CD4-positive, alpha-beta T cell (primary cell): ENCODE results near the gene USP35. TPM values are rescaled to one million over a fixed set of nuclear protein-coding genes. Genes with fewer than 3 reads are reported as not detected.
"Not testable (repeated sequence)": the region's sequence is repeated elsewhere in the genome, so short reads cannot be mapped to it uniquely, and the experiment has no call there.

Source experiments
- ATAC-seq: fragments of 200-7000 bp; cut with Tn5 transposase; one replicate; pipeline ENCODE4 v1.10.0; 2022; ENCODE audit warnings: mild to moderate bottlenecking; ENCODE audit not compliant: poor library complexity
- CTCF ChIA-PET: fragments of 350-600 bp; sonication (Branson Sonifier 250); formaldehyde crosslinking; loops from one replicate; lab custom pipeline; 2021; ENCODE audit warnings: antibody characterized with exemption, inconsistent platforms; lab: Charles Lee
- POLR2A ChIA-PET: fragments of 350-600 bp; sonication (Branson Sonifier 250); formaldehyde crosslinking; loops from one replicate; lab custom pipeline; 2021; ENCODE audit warnings: antibody characterized with exemption, inconsistent platforms; lab: Charles Lee
- DNase-seq, 14 experiments: peaks; one replicate each; pipeline ENCODE4 v3.0.0-alpha.2; 2013 to 2020; ENCODE audit warnings: mixed read lengths in 2 of 14
- H3K27ac ChIP-seq, 2 donors: one replicate each; pipeline versions ENCODE4 v1.5.1 to v1.7.0; 2013; ENCODE audit warnings: low read length in 2 of 2, low read depth in 1 of 2, mild to moderate bottlenecking in 1 of 2
- H3K27me3 ChIP-seq, 2 experiments: 1 replicate in 1 of 2; 2 replicates in 1 of 2; pipeline versions ENCODE4 v1.6.1 to v1.7.0; 2013; ENCODE audit warnings: low read length in 2 of 2, control low read depth in 1 of 2, mild to moderate bottlenecking in 1 of 2, moderate library complexity in 1 of 2; ENCODE audit not compliant: insufficient read depth in 2 of 2, control insufficient read depth in 1 of 2
- H3K36me3 ChIP-seq: one replicate; pipeline ENCODE4 v1.6.1; 2013; ENCODE audit warnings: low read length, control low read depth; ENCODE audit not compliant: insufficient read depth
- H3K4me1 ChIP-seq: one replicate; pipeline ENCODE4 v1.6.1; 2013; ENCODE audit warnings: low read length, control low read depth; ENCODE audit not compliant: insufficient read depth
- H3K4me3 ChIP-seq: one replicate; pipeline ENCODE4 v1.5.1; 2013; ENCODE audit warnings: mild to moderate bottlenecking, low read length, moderate library complexity
- H3K9me3 ChIP-seq, 2 experiments: 1 replicate in 1 of 2; 2 replicates in 1 of 2; pipeline versions ENCODE4 v1.6.1 to v1.7.0; 2013; ENCODE audit warnings: low read length in 2 of 2, mild to moderate bottlenecking in 2 of 2, control low read depth in 1 of 2, moderate library complexity in 1 of 2; ENCODE audit not compliant: control insufficient read depth in 1 of 2, insufficient read depth in 1 of 2
- H3K27ac Mint-ChIP-seq: one replicate; pipeline ENCODE4 v1.8.0; 2020; ENCODE audit warnings: mixed read lengths
- H3K27me3 Mint-ChIP-seq: one replicate; pipeline ENCODE4 v1.8.0; 2021; ENCODE audit warnings: mixed read lengths
- H3K36me3 Mint-ChIP-seq: one replicate; pipeline ENCODE4 v1.8.0; 2021; ENCODE audit warnings: low read depth, mixed read lengths
- H3K4me1 Mint-ChIP-seq: one replicate; pipeline ENCODE4 v1.8.0; 2021; ENCODE audit warnings: low read depth, mixed read lengths
- H3K4me3 Mint-ChIP-seq: one replicate; pipeline ENCODE4 v1.8.0; 2020; ENCODE audit warnings: mild to moderate bottlenecking, mixed read lengths
- H3K9me3 Mint-ChIP-seq: one replicate; pipeline ENCODE4 v1.8.0; 2020; ENCODE audit warnings: mixed read lengths
- intact Hi-C, 2 experiments: fragments of 100-400 bp; cut with DNase I in 1 of 2; cut with micrococcal nuclease in 1 of 2; formaldehyde crosslinking; loops; one replicate each; pipeline versions ENCODE4 v1.15.1 to v1.9.0; 2023 to 2025; cut with DNase I, micrococcal nuclease
- total RNA-seq, 174 experiments: library from RNA in 2 of 174; stranded (reverse) in 2 of 174; gene quantifications; one replicate each; pipeline ENCODE4 v1.2.3 and lab custom pipeline; 2021 to 2026
- TF ChIP-seq, protein P1 (sequence below): fragments of 200-600 bp; IDR thresholded peaks from one replicate; pipeline ENCODE4 v1.8.0; 2022; ENCODE audit warnings: antibody characterized with exemption, mild to moderate bottlenecking

The USP35 gene
- total RNA-seq, 2 experiments from 2014 or later, result 29.2 to 33.1 TPM

GRCh38 chr11:78229106-78229505 is 40.4 kb downstream of the USP35 start:
- Mint-ChIP-seq H3K27me3 (no peaks in the 10 kb centered on the region), H3K4me3 (no peak overlapping the region), H3K9me3 (no peaks in the 10 kb centered on the region), H3K36me3 (no peaks in the 10 kb centered on the region), H3K4me1 (peaks cover 9% of the 10 kb centered on the region), H3K27ac (no peak overlapping the region)
- H3K36me3 ChIP-seq, result peaks cover 3% of the 10 kb centered on the region
- TF ChIP-seq, protein P1, sequence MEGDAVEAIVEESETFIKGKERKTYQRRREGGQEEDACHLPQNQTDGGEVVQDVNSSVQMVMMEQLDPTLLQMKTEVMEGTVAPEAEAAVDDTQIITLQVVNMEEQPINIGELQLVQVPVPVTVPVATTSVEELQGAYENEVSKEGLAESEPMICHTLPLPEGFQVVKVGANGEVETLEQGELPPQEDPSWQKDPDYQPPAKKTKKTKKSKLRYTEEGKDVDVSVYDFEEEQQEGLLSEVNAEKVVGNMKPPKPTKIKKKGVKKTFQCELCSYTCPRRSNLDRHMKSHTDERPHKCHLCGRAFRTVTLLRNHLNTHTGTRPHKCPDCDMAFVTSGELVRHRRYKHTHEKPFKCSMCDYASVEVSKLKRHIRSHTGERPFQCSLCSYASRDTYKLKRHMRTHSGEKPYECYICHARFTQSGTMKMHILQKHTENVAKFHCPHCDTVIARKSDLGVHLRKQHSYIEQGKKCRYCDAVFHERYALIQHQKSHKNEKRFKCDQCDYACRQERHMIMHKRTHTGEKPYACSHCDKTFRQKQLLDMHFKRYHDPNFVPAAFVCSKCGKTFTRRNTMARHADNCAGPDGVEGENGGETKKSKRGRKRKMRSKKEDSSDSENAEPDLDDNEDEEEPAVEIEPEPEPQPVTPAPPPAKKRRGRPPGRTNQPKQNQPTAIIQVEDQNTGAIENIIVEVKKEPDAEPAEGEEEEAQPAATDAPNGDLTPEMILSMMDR, result no peak
- intact Hi-C loops, result no loop called here
- ChIA-PET CTCF (interaction anchor here (1.3 to 1.6 kb wide), 2 partner anchors 17 to 79 kb away, joined by 3 to 6 read pairs; no protein-coding TSS in a partner anchor), POLR2A (no interaction called here)
- H3K27me3 ChIP-seq, result no peaks in the 10 kb centered on the region
- ATAC-seq (no peak), DNase-seq (no peak)
- H3K4me1 ChIP-seq, result no peaks in the 10 kb centered on the region
- H3K9me3 ChIP-seq, result no peaks in the 10 kb centered on the region
- H3K27ac ChIP-seq, result no peak overlapping the region
- H3K4me3 ChIP-seq, result no peak overlapping the region

DNA sequence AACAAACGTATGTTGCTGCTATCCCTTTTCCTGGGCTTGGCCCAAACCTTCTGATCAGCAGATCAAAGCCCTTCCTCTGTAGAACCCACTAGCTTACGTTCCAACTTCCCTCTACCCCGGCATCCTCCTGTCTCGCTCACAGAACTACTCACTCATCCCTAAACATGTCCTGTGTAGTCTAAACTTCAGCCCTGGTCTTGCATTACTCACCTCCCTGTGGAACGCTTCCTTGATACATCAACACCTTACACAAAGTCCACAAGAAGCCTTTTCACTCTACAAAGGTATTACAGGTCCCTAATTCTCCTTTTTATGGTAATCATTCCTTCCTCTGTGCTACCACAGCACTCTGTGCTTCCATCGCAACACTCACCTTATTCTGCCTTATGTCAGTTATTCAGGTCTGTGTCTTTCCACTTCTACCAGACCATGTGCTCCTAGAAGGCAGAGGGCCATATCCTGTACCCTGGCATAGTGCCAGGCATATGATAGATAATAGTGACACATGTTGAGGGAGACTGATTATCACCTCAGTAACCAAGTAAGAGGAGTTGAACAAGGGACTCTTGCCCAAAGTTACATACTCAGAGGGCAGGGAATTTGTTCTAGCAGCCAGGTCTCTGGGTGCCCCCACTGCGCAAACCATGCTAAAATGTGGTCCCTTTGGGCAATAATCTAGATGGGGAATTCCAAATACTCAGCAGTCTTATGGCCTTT is 41.6 kb downstream of the USP35 start:
- POLR2A ChIA-PET, result no interaction called here
- H3K27me3 Mint-ChIP-seq, result no peaks in the 10 kb centered on the region

DNA sequence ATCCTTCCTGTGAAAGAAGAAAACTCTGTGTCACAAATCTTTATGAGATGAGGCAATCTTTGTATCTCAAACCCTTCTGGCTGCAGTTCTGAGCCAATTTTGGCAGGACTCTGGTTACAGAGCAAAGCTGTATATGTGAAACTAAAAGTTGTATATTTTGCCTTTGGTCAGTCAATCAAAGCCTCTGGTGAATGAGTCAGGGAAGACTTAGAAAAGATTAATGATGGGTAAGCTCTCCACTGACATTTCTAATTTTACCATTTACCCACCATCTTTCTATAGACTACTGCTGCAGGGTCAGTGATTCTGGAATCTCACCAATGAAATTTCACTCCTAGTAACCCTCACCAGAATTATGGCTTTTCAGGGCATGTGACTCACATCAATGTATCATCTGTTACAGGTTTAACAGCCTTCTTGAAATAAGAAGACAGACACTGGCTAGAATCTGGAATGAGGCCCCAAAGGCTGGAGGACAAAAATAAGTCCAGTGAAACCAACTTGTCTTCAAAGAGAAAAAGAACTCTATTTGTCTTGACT is 43.3 kb downstream of the USP35 start:
- ChIA-PET CTCF (interaction anchor here (0.9 kb wide), 1 partner anchor 12 kb away, joined by 3 read pairs; no protein-coding TSS in a partner anchor), POLR2A (no interaction called here)
- no peaks in the 10 kb centered on the region for H3K27me3 ChIP-seq
- Mint-ChIP-seq H3K9me3 (no peaks in the 10 kb centered on the region), H3K36me3 (no peaks in the 10 kb centered on the region), H3K27me3 (no peaks in the 10 kb centered on the region), H3K4me1 (peaks cover 9% of the 10 kb centered on the region), H3K27ac (no peak overlapping the region), H3K4me3 (no peak overlapping the region)
- intact Hi-C loops, result no loop called here
- no peaks in the 10 kb centered on the region for H3K4me1 ChIP-seq
- H3K9me3 ChIP-seq, result no peaks in the 10 kb centered on the region
- H3K4me3 ChIP-seq, result no peak overlapping the region
- ATAC-seq (no peak), DNase-seq (no peak)
- TF ChIP-seq, protein P1, result no peak
- no peak overlapping the region for H3K27ac ChIP-seq
- H3K36me3 ChIP-seq, result no peaks in the 10 kb centered on the region

More for the DNA sequence above, 41.6 kb downstream of the USP35 start:
- H3K27ac Mint-ChIP-seq, result no peak overlapping the region
- intact Hi-C loops, result no loop called here
- H3K27me3 ChIP-seq, result no peaks in the 10 kb centered on the region
- H3K4me3 Mint-ChIP-seq, result no peak overlapping the region
- no peaks in the 10 kb centered on the region for H3K9me3 Mint-ChIP-seq
- H3K27ac ChIP-seq, result no peak overlapping the region
- ATAC-seq (no peak), DNase-seq (no peak)
- H3K4me1 Mint-ChIP-seq, result peaks cover 9% of the 10 kb centered on the region
- H3K9me3 ChIP-seq, result no peaks in the 10 kb centered on the region
- no peaks in the 10 kb centered on the region for H3K36me3 Mint-ChIP-seq
- no peaks in the 10 kb centered on the region for H3K4me1 ChIP-seq
- CTCF ChIA-PET, result no interaction called here
- TF ChIP-seq, protein P1, result no peak
- H3K4me3 ChIP-seq, result no peak overlapping the region
- H3K36me3 ChIP-seq, result no peaks in the 10 kb centered on the region

DNA sequence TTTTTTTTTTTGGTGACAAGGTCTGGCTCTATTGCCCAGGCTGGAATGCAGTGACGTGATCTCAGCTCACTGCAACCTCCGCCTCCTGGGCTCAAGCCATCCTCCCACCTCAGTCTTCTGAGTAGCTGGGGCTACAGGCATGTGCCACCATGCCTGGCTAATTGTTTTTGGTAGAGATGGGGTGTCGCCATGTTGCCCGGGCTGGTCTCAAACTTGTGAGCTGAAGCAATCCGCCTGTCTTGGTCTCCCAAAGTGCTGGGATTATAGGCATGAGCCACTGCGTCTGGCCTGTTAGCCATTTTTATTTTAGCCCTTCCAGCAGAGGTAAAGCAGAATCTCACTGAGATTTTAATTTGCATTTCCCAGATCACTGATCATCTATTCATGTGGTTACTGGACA is 44.3 kb downstream of the USP35 start:
- H3K27ac ChIP-seq, POLR2A ChIA-PET, H3K4me3 Mint-ChIP-seq, H3K4me1 ChIP-seq, H3K27ac Mint-ChIP-seq, H3K9me3 ChIP-seq, H3K27me3 Mint-ChIP-seq, H3K27me3 ChIP-seq, H3K36me3 ChIP-seq, ATAC-seq, H3K4me3 ChIP-seq, DNase-seq, H3K36me3 Mint-ChIP-seq, H3K4me1 Mint-ChIP-seq, intact Hi-C loops, H3K9me3 Mint-ChIP-seq: not testable (repeated sequence)
- CTCF ChIA-PET, result interaction anchor here (0.9 kb wide), 1 partner anchor 11 kb away, joined by 3 read pairs; no protein-coding TSS in a partner anchor
